ENCODE data around the gene MINDY4B.

DNA sequence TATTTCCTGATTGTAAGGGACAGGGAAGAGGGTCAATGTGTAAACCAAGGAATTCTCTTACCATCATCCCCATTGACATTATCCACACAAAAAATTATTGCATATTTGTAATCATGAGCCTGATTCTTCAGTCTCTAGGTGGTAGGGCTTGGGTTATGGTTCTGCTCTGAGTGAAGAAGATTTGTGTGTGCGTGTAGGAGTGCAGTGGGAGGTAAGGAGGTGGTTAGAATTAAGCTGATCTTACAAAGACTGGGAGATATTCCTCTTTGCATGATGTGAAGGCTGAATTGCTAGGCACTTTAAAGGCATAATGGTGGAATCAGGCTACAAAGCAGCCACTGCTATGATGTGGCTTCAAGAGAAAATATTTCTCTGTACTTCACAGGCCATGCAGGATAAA, 23.0 kb upstream of the MINDY4B start:
- TF ChIP-seq GATA3 (IDR thresholded peaks at IDR 0.05; ENCODE audit: low read depth, low read length): no peak
- TF ChIP-seq GATA2 (IDR thresholded peaks at IDR 0.05; ENCODE audit: low read depth, low read length): no peak
